Testis (tissue), 2 donors: ENCODE measurements around the gene ESF1.

Source experiments
- CTCF ChIP-seq, 3 experiments: fragments of 450-650 bp in 2 of 3; fragments of 200-600 bp in 1 of 3; sonication (generic) in 1 of 3; IDR thresholded peaks; one replicate each; pipeline ENCODE4 v1.5.1; 2016 to 2019; ENCODE audit warnings: antibody characterized with exemption in 3 of 3, mild to moderate bottlenecking in 2 of 3, moderate library complexity in 1 of 3
- POLR2A ChIP-seq: fragments of 450-650 bp; IDR thresholded peaks from one replicate; pipeline ENCODE4 v1.6.1; 2017; ENCODE audit warnings: antibody characterized with exemption, mild to moderate bottlenecking, moderate library complexity

- TF ChIP-seq CTCF (IDR thresholded peaks at IDR 0.05) (no peak), POLR2A (no peak)
These were observed 91.7 kb downstream of the ESF1 start for GRCh38 chr20:13692802-13693736.
